HG03175 (cell line): ENCODE measurements around the gene SLC35G3.
A peak's percentile ranks its signal among the peaks of the same experiment; 100 is the strongest.
"Not testable (repeated sequence)": the region's sequence is repeated elsewhere in the genome, so short reads cannot be mapped to it uniquely, and the experiment has no call there.

Experiments
- ATAC-seq: cut with Tn5 transposase; IDR thresholded peaks from one replicate; pipeline ENCODE4 v1.9.1; 2021; ENCODE audit warnings: mild to moderate bottlenecking, moderate library complexity; ENCODE audit not compliant: unreplicated experiment

Gene SLC35G3

DNA sequence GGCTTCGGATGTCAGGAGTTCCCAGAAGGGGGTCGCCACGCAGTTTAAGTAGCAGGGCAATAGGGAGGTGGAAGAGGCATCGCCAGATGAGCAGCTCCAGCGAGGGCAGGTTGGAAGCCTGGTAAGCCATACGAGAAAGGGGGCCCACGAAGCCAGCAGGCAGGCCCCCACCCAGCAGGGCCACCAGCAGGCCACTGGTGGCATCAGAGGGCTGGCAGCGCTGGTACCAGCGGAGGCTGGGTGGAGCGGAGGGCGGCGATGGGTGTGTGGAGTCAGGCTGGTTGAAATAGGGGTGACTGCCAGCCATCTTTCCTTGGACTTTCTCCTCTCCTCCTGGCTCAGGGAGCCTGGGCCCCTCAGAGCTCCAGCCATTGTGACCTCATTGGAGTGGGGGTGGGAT lies at the start of gene SLC35G3:
TSS of gene SLC35G3 (minus strand) at position 393 of the 400 bp plus-strand sequence. CDS start at position 307, 86 bp downstream.
- not testable (repeated sequence) for ATAC-seq

DNA sequence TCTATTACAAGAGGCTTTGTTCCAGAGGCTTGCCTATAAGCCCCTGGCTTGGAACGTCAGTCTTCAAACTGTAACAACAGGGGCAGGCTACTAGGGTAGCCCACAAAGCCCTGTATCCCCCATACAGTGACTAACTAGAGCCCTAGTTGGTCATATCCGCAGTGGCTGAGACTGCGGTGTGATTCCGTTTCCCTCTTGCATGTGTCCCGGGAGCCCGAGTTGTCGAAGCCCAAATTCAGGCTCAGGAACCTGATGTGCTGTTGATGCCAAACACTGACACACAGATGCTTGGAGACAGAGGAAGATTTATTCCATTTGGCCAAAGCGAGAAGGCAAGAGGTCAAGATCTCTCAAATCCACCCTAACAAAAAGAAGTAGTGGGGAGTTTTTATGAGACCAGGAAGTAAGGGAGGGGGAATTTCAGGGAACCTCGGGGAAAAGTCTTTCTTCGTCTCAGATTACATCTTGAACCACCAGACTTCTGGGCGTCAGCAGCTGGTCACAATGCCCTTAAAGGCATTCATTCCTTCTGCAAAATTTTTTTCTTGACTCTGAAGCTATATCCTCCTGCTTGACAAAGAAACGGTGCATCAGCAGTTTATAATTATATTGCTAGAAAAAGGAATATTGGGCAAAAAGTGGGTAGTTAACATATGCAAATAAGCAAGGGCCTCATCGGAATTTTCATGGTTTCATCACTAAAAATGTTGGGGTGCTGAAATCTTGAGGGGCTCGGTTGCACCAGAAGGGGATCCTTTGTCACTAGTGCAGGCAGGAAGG lies 49.6 kb upstream of the SLC35G3 start:
- ATAC-seq, result peak; percentile 20

DNA sequence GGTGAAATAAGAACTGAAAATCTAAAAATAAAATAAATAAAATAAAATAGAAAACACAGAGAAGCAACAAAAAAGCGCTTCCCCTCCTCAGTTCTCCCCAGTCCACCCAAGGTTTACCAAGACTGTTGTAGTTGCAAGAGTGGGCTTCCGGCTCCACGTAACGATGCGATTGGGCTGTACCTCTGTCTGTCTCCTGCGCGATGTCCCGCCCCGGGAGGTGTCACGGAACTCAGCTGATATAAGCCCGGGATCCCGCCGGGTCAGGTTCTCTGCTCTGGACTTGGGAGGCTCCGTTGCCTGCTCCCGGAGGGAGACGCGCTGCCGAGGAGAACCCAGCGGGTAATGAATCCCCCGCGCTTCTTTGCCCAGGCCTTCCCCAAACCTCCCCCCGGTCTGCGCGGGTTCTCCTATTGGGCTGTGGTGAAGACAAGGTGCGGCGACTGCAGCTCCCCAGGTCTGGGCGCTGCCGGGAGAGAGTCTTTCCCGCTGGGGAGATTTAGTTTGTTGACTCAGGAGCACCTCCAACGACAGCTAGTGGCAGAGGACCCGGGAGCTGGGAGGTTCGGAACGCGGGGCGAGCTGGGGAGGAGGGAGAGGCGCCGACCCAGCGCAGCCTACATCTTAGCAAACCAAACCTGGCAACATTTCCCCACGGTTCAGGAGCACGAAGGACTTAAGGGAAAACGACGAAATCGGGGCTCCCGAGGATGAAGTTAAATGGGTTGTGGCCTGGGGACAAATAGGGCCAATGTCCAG lies 48.8 kb upstream of the SLC35G3 start, which contains the start of gene SLFN5:
TSS of gene SLFN5 (plus strand) at position 268 of the 756 bp plus-strand sequence. CDS start 15,619 bp downstream, outside the sequence.
- ATAC-seq, result peak; percentile 63

DNA sequence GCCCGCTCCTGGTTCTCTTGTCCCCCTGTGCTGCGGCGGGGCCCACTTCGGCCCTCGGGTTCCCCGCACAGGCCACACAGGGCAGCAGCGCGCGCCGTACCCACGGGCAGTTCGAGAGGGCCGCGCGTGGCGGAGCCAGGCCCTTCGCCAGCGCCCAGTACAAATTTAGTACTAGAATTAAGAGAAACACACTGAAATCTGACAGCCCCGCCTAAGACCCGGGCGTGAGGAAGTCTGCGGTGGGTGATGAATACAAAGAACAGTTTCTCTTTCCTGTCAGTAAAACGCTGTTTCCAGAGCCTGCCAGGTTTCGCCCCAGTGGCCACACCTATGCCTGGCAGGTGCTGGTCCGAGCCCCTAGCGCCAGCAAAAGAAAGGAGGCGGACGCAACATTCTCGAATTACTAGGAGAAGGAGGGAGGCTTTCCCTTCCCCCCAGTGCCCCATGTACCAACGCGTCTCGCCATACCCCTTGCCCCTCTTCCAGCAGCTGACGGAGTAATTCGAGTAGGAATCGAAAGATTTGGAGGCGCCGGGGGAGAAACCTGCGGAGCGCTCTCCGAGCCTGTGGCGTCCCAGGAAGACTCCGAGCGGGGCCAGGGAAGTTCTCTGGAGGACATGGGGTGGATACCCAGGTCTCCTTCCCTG lies 48.1 kb upstream of the SLC35G3 start:
- peak; percentile 61 for ATAC-seq

DNA sequence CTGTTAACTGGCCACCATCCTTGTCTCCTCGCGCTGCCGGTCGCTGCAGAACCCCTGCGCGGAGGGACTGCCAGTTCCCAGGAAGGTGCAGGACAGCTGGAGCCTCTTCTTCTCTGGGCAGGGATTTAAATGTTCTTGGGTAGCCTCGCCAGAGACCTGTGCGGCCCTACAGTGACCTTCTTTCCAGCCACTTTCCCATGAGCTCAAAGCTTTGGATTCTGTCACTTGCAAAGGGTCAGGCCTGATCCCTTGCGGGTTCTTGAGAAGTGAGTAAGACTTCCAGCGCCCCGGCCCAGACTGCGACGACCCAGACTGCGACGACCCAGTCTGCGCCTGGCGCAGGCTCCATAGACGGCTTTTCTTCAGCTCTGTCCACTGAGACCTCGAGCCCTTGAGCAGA lies 47.3 kb upstream of the SLC35G3 start:
- no peak for ATAC-seq

DNA sequence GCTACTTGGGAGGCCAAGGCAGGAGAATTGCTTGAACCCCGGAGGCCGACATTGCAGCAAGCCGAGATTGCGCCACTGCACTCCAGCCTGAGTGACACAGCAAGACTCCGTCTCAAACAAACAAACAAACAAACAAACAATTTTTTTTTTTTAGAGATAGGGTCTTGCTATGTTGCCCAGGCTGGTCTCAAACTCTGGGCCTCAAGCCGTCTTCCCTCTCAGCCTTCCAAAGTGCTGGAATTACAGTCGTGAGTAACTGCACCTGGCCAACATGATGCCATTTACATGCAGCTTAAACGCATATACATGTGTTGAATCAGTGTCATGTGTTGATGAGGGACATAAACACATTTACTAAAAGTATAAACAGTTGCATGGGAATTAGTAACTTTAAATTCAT lies 46.7 kb upstream of the SLC35G3 start:
- ATAC-seq, result no peak

DNA sequence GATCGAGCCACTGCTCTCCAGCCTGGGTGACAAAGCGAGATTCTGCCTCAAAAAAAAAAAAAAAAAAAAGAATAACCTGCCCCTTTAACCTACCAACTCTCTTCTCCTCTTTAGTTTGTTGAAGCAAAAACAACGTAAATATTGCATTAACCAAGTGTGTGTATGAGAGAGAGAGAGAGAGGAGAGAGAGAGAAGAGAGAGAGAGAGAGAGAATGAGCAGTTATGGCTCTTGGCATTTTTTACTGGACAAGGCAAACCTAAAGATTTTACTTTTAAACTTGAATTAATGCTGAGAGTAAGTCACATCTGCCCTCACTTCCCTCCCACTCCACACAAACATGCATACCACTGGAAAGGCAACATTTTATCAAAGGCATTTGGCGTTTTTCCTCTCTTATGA lies 45.6 kb upstream of the SLC35G3 start:
- ATAC-seq, result no peak

DNA sequence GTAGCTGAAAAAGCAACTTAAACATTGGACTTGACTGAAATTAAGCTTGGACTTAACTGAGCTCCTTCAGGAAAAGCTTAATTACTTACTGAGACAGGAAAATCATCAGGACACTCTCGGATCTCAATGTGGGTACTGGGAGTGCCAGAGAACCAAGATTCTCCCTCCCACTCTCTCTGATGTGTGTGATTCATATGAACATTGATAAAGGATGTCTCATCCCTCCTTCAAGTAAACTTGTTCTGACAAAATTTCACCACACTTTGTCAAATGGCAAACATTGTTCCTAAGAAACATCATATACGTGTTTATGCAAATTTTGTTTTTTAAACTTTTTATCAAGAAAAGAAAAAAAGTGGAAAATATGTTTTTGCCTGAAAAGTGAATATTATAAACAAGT lies 44.6 kb upstream of the SLC35G3 start:
- no peak for ATAC-seq

DNA sequence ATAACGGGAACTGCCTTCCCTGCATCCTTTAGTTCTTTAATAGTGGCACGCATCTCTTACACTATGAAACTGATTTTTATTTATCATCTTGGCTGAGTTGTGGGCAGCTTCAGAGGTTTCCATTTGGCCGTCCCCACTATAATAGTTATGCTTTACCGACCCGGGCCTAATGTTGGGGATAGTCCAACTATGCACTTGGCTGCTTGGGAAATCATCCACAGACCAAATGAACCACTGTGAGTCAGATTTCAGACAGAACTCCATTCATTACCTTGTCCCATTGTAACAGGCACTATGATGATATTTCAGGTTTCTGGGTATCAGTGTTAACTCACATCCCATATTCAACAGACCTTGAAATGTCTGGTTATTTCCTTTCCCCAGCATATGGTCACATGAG lies 42.6 kb upstream of the SLC35G3 start:
- no peak for ATAC-seq

DNA sequence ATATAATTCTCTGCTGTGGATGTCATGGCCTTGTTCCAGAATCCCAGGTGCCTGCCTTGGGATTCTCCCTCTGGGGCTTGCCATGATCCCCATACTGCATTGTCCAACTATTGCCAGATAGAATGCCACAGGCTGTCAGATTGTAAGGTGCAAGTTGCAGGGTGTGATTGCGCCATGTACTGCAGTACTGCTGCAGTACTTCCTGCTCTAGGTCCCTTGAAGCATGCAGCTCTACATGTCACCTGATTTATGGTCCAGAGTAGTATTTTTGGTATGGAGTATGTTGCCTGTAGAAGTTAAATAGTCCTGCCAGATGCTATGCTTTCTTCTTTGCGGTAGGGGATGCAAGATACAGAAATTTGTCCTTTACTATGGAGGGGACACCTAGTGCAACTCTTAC lies 41.7 kb upstream of the SLC35G3 start:
- ATAC-seq, result no peak

DNA sequence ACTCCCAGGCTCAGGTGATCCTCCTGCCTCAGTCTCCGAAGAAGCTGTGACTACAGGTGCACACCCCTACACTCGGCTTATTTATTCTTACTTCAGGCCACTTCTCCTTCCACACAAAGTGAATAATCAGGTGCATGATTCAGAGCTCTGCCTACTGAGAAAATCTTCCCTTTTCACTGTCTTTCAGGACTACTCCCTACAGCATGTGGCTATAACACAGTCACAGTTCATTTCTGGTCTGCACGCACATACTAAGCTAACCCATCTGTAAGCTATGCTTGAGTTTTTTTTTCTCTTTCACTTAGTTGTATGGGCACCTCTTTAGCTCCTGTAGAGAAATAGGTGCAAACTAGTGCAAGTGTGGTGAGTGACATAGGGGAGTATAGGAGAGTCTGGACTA lies 41.1 kb upstream of the SLC35G3 start:
- ATAC-seq, result no peak

DNA sequence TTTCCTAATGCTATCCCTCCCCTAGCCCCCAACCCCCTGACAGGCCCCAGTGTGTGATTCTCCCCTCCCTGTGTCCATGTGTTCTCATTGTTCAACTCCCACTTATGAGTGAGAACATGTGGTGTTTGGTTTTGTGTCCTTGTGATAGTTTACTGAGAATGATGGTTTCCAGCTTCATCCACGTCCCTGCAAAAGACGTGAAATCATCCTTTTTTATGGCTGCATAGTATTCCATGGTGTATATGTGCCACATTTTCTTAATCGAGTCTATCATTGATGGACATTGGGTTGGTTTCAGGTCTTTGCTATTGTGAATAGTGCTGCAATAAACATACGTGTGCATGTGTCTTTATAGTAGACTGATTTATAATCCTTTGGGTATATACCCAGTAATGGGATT lies 40.1 kb upstream of the SLC35G3 start:
- not testable (repeated sequence) for ATAC-seq

DNA sequence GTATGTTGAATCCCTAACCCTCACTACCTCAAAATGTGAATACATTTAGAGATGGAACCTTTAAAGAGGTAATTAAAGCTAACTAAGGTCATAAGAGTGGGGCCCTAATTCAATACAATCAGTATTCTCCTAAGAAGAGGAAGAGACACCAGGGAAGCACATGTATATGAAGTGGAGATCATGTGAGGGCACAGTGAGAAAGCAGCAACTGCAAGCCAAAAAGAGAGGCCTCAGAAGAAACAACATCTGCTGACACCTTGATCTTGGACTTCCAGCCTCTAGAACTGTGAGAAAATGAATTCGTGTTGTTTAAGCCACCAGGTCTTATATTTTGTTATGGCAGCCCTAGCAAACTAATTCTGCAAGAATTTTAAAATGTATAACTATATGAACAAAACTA lies 35.4 kb upstream of the SLC35G3 start:
- ATAC-seq, result no peak

DNA sequence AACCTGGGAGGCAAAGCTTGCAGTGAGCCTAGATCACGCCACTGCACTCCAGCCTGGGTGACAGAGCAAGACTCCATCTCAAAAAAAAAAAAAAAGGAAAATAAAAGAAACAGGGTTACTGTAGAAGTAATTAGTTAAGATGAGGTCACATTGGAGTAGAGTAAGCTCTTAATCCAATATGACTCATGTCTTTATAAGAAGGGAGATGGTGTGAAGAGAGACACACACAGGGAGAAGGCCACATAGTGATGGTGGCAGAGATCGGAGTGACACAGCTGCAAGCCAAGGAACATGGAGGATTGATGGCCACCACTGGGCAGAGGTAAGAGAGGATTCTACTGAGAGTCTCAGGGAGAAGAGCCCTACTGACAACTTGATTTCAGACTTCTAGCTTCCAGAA lies 33.4 kb upstream of the SLC35G3 start:
- ATAC-seq, result no peak

DNA sequence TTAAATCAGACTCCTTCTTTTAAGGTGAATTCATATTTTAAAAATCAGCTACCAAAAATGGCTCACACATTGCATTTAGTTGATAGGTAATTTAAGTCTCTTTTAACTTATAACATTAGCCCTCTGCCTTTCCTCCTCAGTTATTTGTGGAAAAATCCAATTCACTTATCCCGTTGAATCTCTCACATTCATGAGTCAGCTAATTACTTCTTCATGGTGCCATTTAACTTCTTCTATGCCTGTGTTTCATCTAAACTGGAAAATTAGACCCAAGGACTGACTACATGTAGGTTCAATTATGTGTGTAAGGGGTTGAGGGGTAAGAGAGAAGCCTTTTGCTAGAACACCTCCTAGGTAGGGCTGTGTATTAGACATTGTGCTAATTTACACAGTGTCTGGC lies 30.2 kb upstream of the SLC35G3 start:
- no peak for ATAC-seq

DNA sequence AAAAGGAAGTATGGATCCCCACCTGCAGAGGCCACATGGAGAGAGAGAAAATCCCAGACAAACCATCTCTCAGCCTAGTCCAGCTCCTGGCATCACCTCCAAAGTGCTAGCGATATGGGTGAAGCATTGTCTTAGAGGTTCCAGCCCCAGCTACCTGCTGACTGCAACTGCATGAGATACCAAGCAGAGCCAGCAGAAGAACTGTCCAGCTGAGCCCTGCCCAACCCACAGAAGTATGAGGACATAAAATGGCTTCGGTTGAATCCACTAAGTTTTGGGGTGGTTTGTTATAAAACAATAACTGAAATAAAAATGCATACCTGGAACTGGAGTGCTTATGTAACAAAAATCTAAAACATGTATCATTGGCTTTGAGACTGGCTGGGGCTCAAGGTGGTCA lies 28.3 kb upstream of the SLC35G3 start:
- no peak for ATAC-seq

DNA sequence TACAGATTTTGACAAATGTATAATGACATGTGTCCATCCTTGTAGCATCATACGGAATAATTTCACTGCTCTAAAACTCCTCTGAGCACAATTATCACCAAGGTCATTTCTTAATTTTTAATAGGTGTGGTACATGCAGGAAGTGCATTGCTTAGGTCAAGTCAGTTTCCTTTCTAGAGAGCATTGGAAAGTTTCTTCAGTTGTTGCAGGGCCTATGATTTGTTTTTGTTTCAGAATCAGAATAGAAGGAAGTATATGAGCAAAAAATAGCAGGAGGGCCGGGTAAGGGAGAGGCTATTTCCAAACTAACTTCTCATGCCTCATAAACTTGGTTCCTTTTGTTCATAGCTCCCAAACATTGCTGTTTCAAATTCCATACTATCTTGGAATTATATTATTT lies 24.7 kb upstream of the SLC35G3 start:
- ATAC-seq, result no peak

DNA sequence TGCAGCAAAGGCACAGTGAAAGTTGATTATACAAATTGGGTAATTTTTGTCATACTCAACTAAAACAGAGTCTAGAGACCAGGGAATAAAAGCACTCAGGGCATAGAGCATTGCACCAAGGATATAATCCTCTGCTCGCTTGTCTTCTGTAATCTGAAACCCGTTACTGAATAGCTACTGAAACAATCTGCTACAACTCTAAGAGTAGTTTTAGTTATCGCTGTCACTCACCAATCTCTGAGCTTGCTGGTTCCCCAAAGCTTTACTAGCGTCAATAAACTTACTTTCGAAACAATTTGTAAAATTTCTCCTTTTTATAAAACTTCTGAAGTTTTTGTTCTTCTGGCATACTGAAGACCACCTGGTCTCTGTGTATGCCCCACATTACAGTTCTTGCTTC lies 22.9 kb upstream of the SLC35G3 start:
- ATAC-seq, result no peak

DNA sequence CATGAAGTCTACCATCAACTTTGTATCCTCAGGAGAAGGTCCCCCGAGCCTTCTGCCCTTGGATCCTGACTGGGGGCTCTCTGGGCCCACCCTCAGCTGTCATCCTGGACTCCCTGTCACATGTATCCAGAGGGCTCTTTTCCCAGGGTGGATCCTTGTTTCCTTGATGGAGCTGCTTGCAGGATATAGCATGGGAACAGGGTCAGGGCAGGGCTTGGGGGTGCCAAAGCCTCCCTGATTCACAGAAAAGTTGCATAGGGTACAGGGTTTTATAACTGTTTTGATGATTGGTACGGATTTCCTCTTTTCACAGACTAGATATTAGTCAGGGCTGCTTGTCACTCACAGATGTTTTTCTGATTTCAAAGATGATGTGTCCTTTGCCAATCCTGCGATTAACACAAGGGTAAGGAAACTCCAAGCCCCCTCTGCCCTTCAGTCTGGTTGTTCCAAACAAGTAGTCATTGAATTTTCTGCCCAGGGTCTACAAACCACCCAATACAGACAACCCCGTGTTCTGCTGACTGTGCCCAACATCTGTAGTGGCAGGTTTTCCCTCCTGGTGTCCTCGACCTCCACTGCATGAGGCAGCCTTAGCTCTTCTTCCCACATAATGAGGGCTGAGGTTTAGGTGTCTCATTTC lies 20.6 kb upstream of the SLC35G3 start:
- no peak for ATAC-seq

DNA sequence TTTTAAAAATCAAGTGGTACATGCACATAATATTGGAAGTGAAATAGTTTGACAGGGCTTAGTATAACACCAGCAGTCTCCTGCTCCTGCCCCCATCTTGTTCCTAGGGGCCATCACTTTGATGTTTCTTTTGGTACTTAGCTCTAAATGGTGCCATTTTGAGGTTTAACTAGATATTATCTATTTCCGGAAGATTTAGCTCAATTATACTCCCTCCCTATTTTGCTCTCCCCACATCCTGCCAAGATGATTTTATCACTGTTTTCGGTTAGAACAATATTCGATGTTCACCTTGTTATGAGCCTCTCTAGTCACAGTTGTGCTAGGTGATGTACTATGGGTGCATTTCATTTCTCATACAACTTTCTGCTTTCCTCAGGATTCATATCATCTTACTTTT lies 20.0 kb upstream of the SLC35G3 start:
- ATAC-seq, result no peak

DNA sequence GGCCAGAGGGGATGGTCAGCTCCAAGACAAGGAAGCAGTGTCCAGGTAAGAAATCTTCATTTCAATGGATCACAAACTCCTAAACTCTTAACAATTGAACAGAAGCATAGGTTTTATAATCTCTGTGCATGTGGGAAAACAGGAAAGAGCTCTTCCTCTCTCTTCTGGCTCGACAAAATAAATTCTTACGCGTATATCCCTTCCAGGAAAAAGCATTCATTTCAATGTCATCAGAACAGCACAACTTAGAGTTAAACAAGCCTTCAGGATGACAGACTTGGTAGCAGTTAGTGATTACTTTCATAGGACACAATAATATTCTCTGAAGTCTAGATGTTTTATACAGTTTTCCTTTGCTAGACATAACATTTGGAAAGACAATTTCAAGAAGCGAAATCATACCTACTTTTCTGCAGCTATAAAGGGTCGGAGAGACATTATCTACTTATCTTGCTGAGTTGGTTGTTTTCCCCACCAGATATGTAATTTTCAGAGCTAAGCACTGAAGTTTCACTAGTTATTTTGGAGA lies 19.3 kb upstream of the SLC35G3 start:
- ATAC-seq, result no peak
